22Rv1 (cell line): Measurements from ENCODE around the gene SELENOP.

Experiments
- CTCF ChIP-seq: fragments of 450-650 bp; IDR thresholded peaks from 2 replicates; pipeline ENCODE4 v1.5.1; 2017; ENCODE audit warnings: mild to moderate bottlenecking
- ZFX ChIP-seq: fragments of 450-650 bp; IDR thresholded peaks from 2 replicates; pipeline ENCODE4 v1.6.1; 2017; ENCODE audit warnings: antibody characterized with exemption, borderline replicate concordance

GRCh38 chr5:42840842-42841567, 29.3 kb upstream of the SELENOP start:
- no peak for TF ChIP-seq CTCF
- no peak for TF ChIP-seq ZFX
